Measurements from ENCODE around the gene NOL7. TPM values are rescaled to one million over a fixed set of nuclear protein-coding genes. Genes with fewer than 3 reads are reported as not detected.

Gene NOL7
- total RNA-seq, 2 experiments from 2014 or later, result 65.5 to 67.6 TPM

DNA sequence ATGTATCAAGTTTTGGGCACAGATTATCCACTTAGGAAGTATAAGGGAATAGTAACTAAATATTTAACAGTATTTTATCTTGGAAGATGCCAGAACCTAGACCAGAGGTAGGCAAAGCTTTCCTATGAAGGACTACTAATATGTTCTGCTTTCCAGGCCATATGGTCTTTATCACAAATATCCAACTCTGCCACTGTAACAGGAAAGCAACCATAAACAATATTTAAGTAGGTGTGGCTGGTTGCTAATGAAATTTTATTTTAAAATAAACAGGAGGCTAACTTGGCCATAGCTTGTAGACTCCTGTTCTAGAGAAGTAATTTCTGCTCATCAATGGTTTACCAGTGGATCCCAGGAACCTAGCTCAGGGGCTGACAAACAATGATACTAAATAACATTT is 39.4 kb downstream of the NOL7 start:
- TF ChIP-seq, protein P1, sequence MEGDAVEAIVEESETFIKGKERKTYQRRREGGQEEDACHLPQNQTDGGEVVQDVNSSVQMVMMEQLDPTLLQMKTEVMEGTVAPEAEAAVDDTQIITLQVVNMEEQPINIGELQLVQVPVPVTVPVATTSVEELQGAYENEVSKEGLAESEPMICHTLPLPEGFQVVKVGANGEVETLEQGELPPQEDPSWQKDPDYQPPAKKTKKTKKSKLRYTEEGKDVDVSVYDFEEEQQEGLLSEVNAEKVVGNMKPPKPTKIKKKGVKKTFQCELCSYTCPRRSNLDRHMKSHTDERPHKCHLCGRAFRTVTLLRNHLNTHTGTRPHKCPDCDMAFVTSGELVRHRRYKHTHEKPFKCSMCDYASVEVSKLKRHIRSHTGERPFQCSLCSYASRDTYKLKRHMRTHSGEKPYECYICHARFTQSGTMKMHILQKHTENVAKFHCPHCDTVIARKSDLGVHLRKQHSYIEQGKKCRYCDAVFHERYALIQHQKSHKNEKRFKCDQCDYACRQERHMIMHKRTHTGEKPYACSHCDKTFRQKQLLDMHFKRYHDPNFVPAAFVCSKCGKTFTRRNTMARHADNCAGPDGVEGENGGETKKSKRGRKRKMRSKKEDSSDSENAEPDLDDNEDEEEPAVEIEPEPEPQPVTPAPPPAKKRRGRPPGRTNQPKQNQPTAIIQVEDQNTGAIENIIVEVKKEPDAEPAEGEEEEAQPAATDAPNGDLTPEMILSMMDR (IDR thresholded peaks at IDR 0.05), result no peak
- Mint-ChIP-seq H3K36me3 (ENCODE audit: low read depth) (peaks cover 53% of the 10 kb centered on the region), H3K27ac (no peak overlapping the region), H3K9me3 (no peaks in the 10 kb centered on the region), H3K4me3 (no peak overlapping the region), H3K4me1 (ENCODE audit: low read depth) (peaks cover 37% of the 10 kb centered on the region), H3K27me3 (no peaks in the 10 kb centered on the region)
- no peak for DNase-seq
- Histone ChIP-seq H3K4me1 (ENCODE audit: insufficient read depth, low read length) (no peaks in the 10 kb centered on the region), H3K4me3 (ENCODE audit: low read length) (no peak overlapping the region), H3K9me3 (ENCODE audit: control insufficient read depth in 1 of 2, insufficient read depth in 1 of 2, low read length in 2 of 2) (no peaks in the 10 kb centered on the region), H3K36me3 (ENCODE audit: insufficient read depth, low read length) (peaks cover 42% of the 10 kb centered on the region), H3K27ac (ENCODE audit: low read depth in 1 of 2, low read length in 2 of 2) (no peak overlapping the region), H3K27me3 (ENCODE audit: control insufficient read depth in 1 of 2, insufficient read depth in 2 of 2, low read length in 2 of 2) (no peaks in the 10 kb centered on the region)
- no peak for ATAC-seq (ENCODE audit: poor library complexity)
- intact Hi-C loops (cut with DNase I, micrococcal nuclease), result no loop called here
- CTCF ChIA-PET, result interaction anchor here (0.8 kb wide), 1 partner anchor 39 kb away, joined by 3 read pairs; the partner anchor contains the start of gene NOL7
- POLR2A ChIA-PET, result interaction anchor here (1.0 kb wide), 1 partner anchor 39 kb away, joined by 4 read pairs; the partner anchor contains the start of gene NOL7

DNA sequence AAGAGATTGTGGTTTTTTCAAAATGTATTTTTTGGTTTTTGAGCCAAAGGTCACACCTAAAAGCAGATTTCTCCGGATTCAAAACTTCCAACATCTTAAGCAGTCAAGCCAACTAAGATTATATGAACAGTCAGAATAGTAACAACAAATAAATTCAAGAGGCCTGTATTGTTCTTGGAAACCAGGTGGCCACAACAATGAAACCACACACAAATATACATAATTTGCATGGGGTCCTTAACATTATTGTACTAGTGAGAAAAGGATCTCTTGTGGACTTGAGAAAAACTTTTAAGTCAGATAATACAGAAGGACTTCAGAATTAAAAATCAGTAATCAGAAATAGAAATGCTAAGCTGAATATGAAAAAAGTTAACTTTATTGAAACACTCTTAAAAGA is 40.6 kb downstream of the NOL7 start:
- DNase-seq (no peak), ATAC-seq (ENCODE audit: poor library complexity) (no peak)
- H3K27ac Mint-ChIP-seq, result peak overlapping the region; percentile 18
- H3K27me3 Mint-ChIP-seq, result no peaks in the 10 kb centered on the region
- Histone ChIP-seq H3K4me1 (ENCODE audit: insufficient read depth, low read length) (peaks cover 4% of the 10 kb centered on the region), H3K4me3 (ENCODE audit: low read length) (no peak overlapping the region), H3K27me3 (ENCODE audit: control insufficient read depth in 1 of 2, insufficient read depth in 2 of 2, low read length in 2 of 2) (no peaks in the 10 kb centered on the region), H3K27ac (ENCODE audit: low read depth in 1 of 2, low read length in 2 of 2) (no peak overlapping the region), H3K36me3 (ENCODE audit: insufficient read depth, low read length) (peaks cover 41% of the 10 kb centered on the region), H3K9me3 (ENCODE audit: control insufficient read depth in 1 of 2, insufficient read depth in 1 of 2, low read length in 2 of 2) (no peaks in the 10 kb centered on the region)
- ChIA-PET CTCF (no interaction called here), POLR2A (interaction anchor here (0.7 to 1.0 kb wide), 3 partner anchors 10 to 56 kb away, joined by 3 to 5 read pairs (median 3); partner anchors contain the start of gene RANBP9)
- intact Hi-C loops (cut with DNase I, micrococcal nuclease), result no loop called here
- no peaks in the 10 kb centered on the region for H3K9me3 Mint-ChIP-seq
- TF ChIP-seq, protein P1 (IDR thresholded peaks at IDR 0.05), result no peak
- no peak overlapping the region for H3K4me3 Mint-ChIP-seq
- H3K4me1 Mint-ChIP-seq (ENCODE audit: low read depth), result peaks cover 41% of the 10 kb centered on the region
- H3K36me3 Mint-ChIP-seq (ENCODE audit: low read depth), result peaks cover 44% of the 10 kb centered on the region

DNA sequence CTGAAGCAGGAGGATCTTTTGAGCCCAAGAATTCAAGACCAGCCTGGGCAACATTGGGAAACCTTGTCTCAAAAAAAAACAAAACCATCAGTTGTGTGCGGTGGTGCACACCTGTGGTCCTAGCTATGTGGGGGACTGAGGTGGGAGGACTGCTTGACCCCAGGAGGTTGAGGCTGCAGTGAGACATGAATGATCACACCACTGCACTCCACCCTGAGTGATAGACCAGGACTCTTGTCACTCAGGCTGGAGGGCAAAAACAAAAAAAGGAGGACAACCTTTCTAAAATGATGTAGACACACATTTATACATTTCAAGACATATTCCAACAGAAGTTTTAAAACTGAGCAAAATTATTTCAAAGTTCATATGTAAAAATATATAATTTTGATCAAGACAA is 45.1 kb downstream of the NOL7 start:
- Histone ChIP-seq H3K4me1 (ENCODE audit: insufficient read depth, low read length) (peaks cover 8% of the 10 kb centered on the region), H3K9me3 (ENCODE audit: control insufficient read depth in 1 of 2, insufficient read depth in 1 of 2, low read length in 2 of 2) (no peaks in the 10 kb centered on the region), H3K27me3 (ENCODE audit: control insufficient read depth in 1 of 2, insufficient read depth in 2 of 2, low read length in 2 of 2) (no peaks in the 10 kb centered on the region), H3K4me3 (ENCODE audit: low read length) (no peak overlapping the region), H3K27ac (ENCODE audit: low read depth in 1 of 2, low read length in 2 of 2) (no peak overlapping the region), H3K36me3 (ENCODE audit: insufficient read depth, low read length) (peaks cover 19% of the 10 kb centered on the region)
- ChIA-PET CTCF (interaction anchor here (1.1 kb wide), 1 partner anchor 11 kb away, joined by 3 read pairs; no protein-coding TSS in a partner anchor), POLR2A (interaction anchor here (1.5 to 2.0 kb wide), 3 partner anchors 45 to 52 kb away, joined by 3 to 7 read pairs (median 4); partner anchors contain the start of genes NOL7 and RANBP9)
- no peaks in the 10 kb centered on the region for H3K9me3 Mint-ChIP-seq
- peaks cover 16% of the 10 kb centered on the region for H3K36me3 Mint-ChIP-seq (ENCODE audit: low read depth)
- ATAC-seq (ENCODE audit: poor library complexity) (no peak), DNase-seq (no peak)
- H3K27me3 Mint-ChIP-seq, result no peaks in the 10 kb centered on the region
- H3K4me1 Mint-ChIP-seq (ENCODE audit: low read depth), result peaks cover 80% of the 10 kb centered on the region
- TF ChIP-seq, protein P1 (IDR thresholded peaks at IDR 0.05), result no peak
- no peak overlapping the region for H3K4me3 Mint-ChIP-seq
- H3K27ac Mint-ChIP-seq, result no peak overlapping the region
- intact Hi-C loops (cut with DNase I, micrococcal nuclease), result loop anchor here (5.0 kb wide), 2 partner anchors 37 to 42 kb away; no protein-coding TSS in a partner anchor
